ENCODE measurements around the gene SEPTIN5. TPM values are rescaled to one million over a fixed set of nuclear protein-coding genes. Genes with fewer than 3 reads are reported as not detected.
A peak's percentile ranks its signal among the peaks of the same experiment; 100 is the strongest.

Gene SEPTIN5
- total and polyA plus RNA-seq, 9 of the 15 experiments (the other 6 are each of a cell fraction or from before 2014, with no cell fraction given) = 0.03 to 195 (median 119) TPM

DNA sequence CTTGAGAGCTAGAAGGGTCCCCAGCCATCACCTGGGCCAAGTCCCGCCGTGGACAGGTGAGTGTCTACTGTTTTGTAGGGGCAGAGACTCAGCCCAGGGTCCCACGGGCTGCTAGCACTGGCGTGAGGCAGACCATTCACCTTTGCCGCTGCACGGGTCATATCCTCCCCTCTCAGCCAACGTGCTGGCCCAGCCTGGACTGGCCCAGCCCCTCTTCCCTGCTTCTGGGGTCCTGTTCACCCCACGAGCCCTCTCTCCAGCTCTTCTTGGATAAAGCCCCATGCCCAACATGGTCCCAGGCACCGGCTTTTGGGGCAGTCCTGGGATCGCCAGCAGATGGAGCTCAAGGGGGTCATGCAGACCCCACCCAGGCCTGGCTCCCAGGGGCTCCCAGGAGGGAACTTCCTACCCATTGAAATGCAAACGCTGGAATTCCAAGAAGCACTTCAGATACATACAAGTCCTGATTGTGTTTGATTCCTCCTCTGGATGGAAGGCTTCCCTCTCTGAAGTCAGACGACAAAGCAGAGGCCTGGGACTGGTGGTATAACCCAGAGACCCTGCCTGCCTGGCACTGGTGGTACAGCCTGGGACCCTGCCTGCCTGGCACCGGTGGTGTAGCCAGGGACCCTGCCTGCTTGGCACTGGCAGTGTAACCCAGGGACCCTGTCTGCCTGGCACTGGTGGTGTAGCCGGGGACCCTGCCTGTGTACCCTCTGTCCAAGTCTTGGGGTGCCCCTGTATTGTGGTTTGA is 8.9 kb upstream of the SEPTIN5 start (continued):
- TF ChIP-seq, protein P1, sequence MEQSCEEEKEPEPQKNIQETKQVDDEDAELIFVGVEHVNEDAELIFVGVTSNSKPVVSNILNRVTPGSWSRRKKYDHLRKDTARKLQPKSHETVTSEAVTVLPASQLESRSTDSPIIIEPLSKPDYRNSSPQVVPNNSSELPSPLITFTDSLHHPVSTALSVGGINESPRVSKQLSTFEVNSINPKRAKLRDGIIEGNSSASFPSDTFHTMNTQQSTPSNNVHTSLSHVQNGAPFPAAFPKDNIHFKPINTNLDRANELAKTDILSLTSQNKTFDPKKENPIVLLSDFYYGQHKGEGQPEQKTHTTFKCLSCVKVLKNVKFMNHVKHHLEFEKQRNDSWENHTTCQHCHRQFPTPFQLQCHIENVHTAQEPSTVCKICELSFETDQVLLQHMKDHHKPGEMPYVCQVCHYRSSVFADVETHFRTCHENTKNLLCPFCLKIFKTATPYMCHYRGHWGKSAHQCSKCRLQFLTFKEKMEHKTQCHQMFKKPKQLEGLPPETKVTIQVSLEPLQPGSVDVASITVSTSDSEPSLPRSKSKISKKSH (CRISPR knock-in tag; IDR thresholded peaks at IDR 0.05) = no peak
- TF ChIP-seq RAD51 (IDR thresholded peaks at IDR 0.05; ENCODE audit: borderline replicate concordance, low read depth) (no peak), MTA1 (IDR thresholded peaks at IDR 0.05; ENCODE audit: borderline replicate concordance) (no peak), SRF (CRISPR knock-in tag; IDR thresholded peaks at IDR 0.05) (0 out of 4 replicates have a peak, but pooled peaks of 1 of the 2 experiments have one; percentile 9), ZNF830 (CRISPR knock-in tag; IDR thresholded peaks at IDR 0.05) (no peak)

DNA sequence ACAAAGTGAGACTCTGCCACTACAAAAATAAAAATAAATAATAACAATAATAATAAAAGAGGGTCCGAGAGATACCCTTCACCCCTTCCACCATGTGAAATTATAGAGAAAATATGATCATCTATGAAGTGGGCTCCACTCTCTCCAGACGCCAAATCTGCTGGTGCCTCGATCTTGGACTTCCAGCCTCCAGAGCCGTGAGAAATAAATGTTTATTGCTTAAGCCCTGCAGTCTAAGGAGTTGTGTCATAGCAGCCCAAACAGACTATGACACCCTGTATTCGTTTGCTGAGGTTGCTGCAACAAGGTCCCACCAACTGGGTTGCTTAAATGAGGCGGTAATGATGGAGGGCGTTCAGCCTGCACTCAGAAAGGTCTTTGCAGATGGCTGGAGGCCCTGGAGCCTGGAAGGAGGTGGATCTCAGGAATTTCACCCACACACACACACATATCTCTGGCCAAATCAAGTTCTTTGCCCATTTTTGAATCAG is 7.6 kb upstream of the SEPTIN5 start:
- Histone ChIP-seq H3K27me3 (ENCODE audit: control insufficient read depth in 2 of 2, insufficient read depth in 2 of 2, low read length in 2 of 2) (peaks cover 59 to 82% of the 10 kb centered on the region in 2 experiments), H4K20me1 (replicated peaks; ENCODE audit: control insufficient read depth, insufficient read depth, low read length) (peaks cover 39% of the 10 kb centered on the region; the same call in 1 of the 2 replicates), H3K36me3 (ENCODE audit: control insufficient read depth, insufficient read depth, low read length) (no peaks in the 10 kb centered on the region), H3K9me3 (replicated peaks; ENCODE audit: control insufficient read depth, insufficient read depth, low read depth, low read length) (no peaks in the 10 kb centered on the region), H3K4me3 (no peak overlapping the region), H3K9ac (ENCODE audit: insufficient read depth in 1 of 2, low read depth in 2 of 2, low read length in 2 of 2) (no peak overlapping the region), H3K79me2 (ENCODE audit: control insufficient read depth, insufficient read depth, low read length) (no peaks in the 10 kb centered on the region), H3K9me1 (ENCODE audit: control insufficient read depth, insufficient read depth, low read length) (peaks cover 13% of the 10 kb centered on the region), H3K4me1 (replicated peaks in 1 of 2; ENCODE audit: control insufficient read depth in 2 of 2, insufficient read depth in 2 of 2, low read length in 2 of 2) (peaks cover 3 to 42% of the 10 kb centered on the region in 2 experiments; a peak in 3 of 5 replicates), H3K27ac (ENCODE audit: extremely low read depth, low read depth, low read length) (no peak overlapping the region), H3K4me2 (ENCODE audit: insufficient read depth, low read length) (no peak overlapping the region), H2AFZ (ENCODE audit: low read depth, low read length) (no peak overlapping the region)
- in situ Hi-C loops (cut with MboI) = no loop called here
- TF ChIP-seq CEBPB (tag; IDR thresholded peaks at IDR 0.05) (peak; percentile 62), U2AF2 (optimal IDR thresholded peaks at IDR 0.05; ENCODE audit: low read depth, low read length) (no peak), ZBED1 (IDR thresholded peaks at IDR 0.05) (no peak), SIN3A (IDR thresholded peaks at IDR 0.05; ENCODE audit: borderline replicate concordance in 2 of 2, control insufficient read depth in 1 of 2, low read depth in 2 of 2, low read length in 2 of 2) (no peak), PURB (CRISPR knock-in tag; IDR thresholded peaks at IDR 0.05; ENCODE audit: low read depth) (no peak), JUND (IDR thresholded peaks at IDR 0.05; ENCODE audit: borderline replicate concordance, low read depth, low read length) (no peak), JUND (tag; IDR thresholded peaks at IDR 0.05; ENCODE audit: borderline replicate concordance, low read depth, low read length) (no peak)
- TF ChIP-seq, protein P2, sequence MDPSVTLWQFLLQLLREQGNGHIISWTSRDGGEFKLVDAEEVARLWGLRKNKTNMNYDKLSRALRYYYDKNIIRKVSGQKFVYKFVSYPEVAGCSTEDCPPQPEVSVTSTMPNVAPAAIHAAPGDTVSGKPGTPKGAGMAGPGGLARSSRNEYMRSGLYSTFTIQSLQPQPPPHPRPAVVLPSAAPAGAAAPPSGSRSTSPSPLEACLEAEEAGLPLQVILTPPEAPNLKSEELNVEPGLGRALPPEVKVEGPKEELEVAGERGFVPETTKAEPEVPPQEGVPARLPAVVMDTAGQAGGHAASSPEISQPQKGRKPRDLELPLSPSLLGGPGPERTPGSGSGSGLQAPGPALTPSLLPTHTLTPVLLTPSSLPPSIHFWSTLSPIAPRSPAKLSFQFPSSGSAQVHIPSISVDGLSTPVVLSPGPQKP (CRISPR knock-in tag; IDR thresholded peaks at IDR 0.05) = no peak
- WGBS (ENCODE audit: insufficient coverage, low coverage, missing lambda C conversion rate) = 18% methylated on average over 7 of the region's 7 CpGs
- ATAC-seq (no peak), DNase-seq (ENCODE audit: extremely low read depth in 1 of 4, low spot score in 3 of 4) (peak in 1 of 4 experiments; percentile 26), FAIRE-seq (no peak)
- no TSS peak for BruUV-seq (replicated peaks)
- intact Hi-C loops (cut with micrococcal nuclease) = no loop called here
- ChIA-PET POLR2A (interaction anchor here (0.7 kb wide), 1 partner anchor 206 kb away, joined by 5 read pairs; no protein-coding TSS in a partner anchor), CTCF (ENCODE audit: low intra/inter-chr PET ratio) (no interaction called here)
